H4 (cell line): Measurements from ENCODE around the gene CHMP6. TPM values are rescaled to one million over a fixed set of nuclear protein-coding genes. Genes with fewer than 3 reads are reported as not detected.
A peak's percentile ranks its signal among the peaks of the same experiment; 100 is the strongest.

Experiments
- DNase-seq: peaks from one replicate; pipeline ENCODE4 v3.0.0-alpha.2; 2015; ENCODE audit warnings: low spot score
- total RNA-seq: library from RNA; depleted of rRNA; stranded (reverse); fragments of >200 nt; shearing (Covaris generic); gene quantifications from 2 replicates; pipeline ENCODE4 v1.2.3, GENCODE V29; 2014; rRNA removed

Gene CHMP6
- 19.7 and 21.4 TPM in 2 replicates for total RNA-seq

DNA sequence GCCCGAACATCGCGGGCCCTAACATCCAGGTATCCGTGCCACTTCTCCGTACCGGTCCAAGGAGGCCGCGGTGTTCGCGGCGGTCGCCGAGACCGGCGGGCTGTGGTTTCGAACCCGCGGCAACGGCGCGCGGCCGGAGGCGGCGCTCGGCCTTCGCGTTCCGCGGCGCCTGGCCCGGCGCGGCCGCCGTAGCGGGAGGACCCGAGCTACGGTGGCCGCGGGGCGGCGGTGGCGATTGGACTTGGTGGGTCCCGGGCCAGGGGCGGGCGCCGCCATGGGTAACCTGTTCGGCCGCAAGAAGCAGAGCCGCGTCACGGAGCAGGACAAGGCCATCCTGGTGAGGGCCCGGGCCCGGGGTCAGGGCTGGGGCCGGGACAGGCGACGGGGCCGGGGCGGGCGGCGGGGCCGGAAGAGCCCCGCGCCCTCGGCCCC, at the start of gene CHMP6:
CHMP6 (plus strand) TSS at position 197 of the 432 bp plus-strand sequence; CDS start at position 275, 78 bp downstream.
- peak; percentile 49 for DNase-seq

DNA sequence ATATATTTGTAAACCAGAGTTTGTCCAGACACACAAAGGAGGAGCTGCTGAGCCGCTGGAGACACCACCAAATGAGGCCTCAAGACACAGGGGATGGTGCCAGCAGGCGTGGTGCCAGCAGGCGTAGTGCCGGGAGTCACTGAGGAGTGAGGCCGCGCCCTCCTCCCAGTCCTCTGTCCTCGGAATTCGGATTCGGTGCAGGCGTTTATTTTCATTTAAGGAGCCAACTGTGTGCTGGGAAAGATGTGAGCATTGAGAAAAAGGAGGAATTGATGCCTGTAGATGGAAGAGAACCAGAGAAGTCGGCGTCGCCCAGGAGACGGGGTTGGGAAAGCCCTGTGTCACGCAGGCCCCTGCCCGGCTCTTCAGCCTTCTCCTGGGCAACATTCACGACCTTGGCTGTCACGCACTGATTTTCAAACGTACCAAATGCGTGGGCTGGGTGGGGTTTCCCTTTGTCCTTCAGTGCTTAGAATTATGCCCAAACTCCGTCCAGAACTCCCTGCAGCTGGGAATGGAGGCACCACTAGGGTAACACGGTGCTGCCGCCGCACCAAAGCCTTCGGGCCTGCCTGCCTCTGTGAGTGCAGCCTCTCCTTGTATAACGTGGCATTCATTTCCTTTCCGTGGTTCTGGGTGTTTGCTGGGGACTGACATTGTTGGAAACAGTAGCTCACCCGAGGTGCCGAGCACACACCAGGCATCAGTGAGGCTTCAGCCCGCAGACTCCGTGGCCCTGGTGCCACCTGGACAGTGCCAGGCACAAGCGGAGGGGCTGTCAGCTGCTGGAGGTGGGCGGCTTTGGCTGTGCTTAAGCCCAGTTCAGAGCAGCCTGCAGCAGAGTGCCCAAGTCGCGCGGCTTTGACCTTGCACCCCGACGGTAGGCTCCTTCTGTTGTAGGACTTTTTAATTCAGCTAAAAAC, 49.0 kb upstream of the CHMP6 start:
- no peak for DNase-seq

DNA sequence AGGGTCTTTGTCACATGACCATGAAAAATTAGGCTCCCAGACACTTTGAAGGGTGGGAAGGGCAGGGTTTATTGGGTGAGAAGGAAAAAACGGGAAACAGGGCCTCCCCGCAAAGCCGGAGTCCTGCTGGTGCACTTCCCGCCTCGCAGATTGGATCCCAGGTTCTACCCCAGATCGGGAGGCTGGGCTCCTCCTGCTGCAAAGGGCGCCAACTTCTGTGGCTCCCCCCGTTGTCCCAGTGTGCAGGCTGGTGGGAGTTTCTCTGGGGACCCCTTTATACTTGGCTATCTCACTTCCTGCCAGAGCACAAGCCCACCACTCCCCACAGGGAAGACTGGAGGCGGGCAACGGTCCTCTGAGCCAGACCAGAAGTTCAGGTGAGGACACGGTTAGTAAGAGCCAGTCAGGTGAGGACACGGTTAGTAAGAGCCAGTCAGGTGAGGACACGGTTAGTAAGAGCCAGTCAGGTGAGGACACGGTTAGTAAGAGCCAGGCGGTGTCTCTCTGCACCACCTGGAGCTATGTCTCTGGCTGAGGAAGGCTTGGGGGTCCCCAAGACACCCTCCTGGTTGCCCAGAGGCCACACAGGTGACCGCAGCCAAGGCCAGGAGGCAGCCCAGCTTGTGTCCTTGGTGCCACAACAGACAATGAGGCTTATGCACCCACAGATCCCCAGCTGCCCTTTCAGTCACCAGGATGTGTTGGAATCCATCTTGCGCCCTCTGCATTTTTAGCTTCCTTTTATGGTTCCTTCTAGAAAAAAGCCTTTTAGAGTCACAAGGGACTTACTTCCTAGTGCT, 48.1 kb upstream of the CHMP6 start:
- no peak for DNase-seq

DNA sequence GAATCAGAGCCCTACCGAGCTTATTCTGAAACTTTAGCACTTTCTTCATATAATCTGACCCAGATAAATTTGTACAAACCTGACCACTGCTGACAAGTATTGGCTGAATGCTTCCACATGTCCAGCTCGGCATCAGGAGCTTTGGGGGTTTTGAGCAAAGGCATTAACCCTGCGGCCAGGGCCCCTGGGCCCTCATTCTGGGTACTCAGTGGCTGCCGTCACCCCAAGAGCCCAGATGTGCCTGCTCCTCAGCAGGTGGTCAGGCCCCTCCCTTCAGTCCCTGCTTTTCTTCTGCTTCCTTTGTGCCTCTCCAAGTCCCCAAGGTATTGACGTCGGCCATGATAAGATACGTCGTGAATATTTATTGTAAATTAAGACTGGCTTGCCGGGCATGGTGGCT, 47.3 kb upstream of the CHMP6 start:
- no peak for DNase-seq

DNA sequence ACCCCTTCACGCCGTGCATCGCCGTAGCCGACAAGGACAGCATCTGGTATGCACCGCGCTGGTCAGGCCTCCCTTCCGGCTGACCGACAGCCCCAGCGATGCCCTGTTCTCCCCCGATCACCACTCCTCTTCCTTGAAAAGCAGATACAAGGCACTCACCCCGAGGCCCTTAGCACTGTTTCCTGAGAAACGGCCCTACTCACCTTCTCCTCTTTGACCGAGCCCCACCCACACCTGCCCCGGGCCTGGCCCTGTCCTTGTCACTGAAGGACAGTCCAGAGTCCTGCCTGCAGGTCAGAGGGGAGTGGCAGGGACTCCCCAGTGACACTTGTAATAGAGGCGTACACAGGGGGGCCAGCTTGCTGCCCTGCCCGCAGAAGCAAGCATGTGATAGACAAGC, 45.9 kb upstream of the CHMP6 start:
- DNase-seq = no peak

DNA sequence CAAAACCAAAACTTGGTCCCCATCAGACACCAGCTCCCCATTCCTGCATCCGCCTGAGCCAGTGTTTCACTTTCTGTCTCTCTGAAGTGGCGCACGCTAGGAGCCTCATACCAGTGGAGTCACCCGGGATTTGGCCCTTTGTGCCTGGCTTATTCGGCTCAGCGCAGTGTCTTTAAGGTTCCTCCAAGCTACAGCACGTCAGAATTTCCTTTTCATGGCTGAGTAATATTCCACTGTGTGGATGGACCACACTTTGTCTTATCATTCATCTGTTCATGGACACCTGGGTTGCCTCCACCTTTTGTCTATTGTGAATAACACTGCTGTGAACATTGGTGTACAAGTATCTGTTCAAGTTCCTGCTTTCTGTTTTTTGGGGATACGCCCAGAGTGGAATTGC, 45.2 kb upstream of the CHMP6 start:
- DNase-seq = no peak

DNA sequence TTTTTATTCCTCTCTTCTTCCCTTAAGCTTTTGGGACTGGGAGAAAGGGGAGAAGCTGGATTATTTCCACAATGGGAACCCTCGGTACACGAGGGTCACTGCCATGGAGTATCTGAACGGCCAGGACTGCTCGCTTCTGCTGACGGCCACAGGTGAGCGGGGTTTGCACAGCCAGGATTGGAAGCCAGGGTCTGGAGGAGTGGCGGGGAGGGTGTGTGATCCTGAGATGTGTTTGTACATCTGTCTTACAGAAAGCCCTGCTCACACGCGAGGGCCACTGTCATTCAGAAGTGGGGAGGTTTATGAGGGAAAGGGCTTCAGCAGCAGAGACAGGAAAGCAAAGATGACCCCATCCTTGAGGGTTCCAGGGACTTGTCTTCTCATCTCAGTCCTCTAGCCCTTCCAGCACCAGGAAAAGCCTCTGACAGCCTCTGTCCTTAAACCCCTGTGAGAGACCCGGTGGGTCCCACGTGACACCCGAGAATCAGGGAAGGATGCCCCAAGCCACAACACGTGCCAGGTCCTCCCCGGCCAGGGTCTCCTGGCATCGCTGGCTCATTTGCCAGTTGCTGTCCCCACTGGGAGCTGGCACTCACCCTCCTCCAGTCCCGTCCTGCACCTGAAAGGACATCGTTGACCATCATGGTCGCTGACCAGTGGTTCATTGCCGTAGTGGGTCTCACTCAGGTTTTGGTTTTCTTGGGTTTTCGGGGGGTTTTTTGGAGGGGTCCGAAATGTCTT, 44.3 kb upstream of the CHMP6 start:
- no peak for DNase-seq

DNA sequence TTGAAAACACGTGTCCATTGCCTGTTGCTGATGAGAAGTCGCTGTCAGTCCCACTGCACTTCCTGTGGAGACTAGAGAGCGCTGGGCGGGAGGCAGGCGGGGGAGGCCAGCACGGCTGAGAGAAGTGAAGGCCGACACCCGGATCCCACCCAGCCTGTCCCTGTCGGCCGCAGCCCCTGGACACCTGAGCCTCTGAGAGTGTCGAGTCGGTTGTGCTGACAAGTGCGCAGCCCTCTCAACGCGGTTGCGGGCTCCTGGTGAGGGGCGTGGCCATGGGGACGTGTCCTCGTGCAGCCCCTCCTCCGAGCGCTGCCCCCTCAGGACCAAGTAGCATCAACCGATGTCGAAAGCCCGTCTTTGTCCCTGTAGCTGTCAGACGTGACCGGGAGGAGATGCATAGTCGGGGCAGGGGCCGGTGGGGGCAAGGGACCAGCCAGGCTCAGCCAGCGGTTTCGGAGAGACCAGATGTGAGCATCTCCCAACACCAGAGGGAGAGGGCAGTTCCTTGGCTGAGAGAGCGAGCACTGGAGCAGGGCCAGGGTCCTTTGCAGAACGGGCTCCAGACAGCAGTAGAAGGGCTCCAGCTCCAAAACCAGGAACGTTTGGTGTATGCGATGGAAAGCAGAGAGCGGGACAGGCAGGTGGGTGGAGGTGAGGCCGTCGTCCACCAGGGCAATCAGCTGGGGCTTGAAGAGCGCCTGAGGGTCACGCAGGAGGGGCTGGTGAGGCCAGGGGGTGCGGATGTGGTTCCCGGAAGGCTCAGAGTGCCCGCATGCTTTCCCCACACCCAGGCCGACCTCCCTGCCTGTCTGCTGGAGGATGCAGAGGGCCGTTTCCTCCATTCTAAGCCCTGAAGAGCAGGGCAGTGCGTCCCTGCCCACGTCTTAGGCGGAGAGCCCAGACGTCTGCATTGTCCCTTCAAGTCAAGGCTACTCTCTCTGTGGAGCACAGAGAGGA, 43.3 kb upstream of the CHMP6 start:
- no peak for DNase-seq

DNA sequence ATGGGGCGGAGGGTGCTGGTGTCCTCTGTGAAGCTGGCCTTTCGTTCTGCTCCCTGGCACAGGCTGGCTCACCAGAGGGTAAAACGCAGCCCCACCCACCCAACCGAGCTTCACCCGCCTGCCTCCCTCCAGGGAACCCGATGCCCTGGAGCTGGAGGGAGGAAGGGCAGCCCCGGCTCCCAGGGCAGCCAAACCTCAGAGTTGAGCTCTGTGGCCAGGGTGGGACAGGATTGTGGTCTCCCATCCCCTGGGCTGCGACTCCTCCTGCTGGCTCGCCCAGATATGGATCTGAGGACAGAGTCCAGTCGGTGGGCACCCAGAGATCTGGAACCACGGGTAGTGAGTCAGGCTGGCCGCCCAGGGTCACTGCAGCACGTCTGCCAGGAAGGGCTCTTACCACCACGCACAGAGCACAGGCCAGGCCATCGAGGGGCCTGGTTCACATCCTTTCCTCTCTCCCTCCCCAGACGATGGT, 42.6 kb upstream of the CHMP6 start:
- DNase-seq = no peak

DNA sequence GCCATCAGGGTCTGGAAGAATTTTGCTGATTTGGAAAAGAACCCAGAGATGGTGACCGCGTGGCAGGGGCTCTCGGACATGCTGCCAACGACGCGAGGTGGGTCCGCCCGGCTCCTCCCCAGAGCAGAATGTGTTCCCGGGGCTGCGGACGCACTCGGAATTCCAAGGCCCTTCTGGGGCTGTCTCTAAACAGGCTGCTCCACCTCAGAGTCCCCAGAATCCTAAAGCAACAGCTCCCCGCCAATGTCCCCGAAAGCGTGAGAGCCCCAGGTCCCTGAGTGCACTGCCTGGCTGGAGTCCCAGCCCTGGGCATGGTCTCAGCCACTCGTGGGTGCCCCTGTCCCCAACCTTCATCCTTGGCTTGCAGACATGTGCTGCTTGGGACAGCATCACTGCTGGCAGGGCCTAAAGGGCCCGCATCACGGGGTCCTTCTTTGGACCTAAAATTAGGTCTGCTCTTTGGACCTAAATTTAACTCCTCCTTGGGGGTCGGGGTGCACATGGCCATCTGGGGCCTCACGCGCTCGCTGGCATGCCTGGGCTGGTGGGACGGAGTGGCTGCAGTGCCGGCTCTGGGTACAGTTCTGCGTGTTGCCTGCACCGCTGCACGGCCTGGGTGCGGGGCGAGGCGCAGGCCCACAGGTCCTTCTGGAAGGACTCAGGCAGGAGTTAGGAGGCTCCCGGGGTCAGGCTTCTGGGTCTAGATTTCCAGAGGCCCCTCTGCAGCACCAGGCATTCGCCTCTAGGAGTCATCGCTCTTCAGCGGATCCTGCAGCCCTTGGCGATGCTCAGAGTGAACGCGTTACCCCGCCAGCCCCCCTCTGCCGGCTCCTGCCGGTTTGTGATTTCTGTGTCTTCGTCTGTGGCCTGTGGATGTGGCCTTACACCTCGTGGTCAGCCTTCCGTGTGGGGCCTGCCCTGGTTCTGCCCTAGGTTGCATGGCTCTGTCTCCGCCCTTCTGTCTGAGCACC, 41.9 kb upstream of the CHMP6 start:
- DNase-seq = no peak

DNA sequence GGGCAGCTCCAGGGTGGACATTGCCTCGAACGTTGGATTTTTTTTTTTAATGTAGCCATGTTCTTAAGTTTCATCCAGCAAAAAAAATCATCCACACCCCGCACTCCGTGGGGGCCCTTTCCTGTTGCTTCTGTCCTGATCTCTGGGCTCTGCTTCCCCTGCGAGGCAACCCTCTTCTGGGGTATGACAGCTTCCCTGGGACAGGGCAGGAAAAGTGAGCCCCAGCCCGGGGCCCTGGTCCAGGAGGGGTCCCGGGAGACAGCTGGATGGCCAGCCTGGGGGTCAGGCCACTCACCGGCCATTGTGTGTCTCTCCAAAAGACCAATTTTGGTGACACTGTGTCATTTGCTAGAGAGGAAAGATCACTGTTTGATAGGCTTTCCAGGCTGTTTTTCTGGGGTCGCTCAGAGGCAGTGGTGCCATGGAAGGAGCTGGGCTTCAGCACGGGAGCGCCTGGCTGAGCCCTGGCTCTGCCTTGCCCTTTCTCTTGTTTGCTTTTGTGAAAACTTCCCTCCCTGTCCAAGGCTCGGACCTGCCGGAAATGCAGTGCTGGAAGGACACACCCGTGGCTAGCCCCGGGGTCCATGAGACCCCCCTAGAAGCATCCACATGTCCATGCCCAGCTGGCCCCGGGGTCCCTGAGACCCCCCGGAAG, 41.0 kb upstream of the CHMP6 start:
- DNase-seq = no peak

DNA sequence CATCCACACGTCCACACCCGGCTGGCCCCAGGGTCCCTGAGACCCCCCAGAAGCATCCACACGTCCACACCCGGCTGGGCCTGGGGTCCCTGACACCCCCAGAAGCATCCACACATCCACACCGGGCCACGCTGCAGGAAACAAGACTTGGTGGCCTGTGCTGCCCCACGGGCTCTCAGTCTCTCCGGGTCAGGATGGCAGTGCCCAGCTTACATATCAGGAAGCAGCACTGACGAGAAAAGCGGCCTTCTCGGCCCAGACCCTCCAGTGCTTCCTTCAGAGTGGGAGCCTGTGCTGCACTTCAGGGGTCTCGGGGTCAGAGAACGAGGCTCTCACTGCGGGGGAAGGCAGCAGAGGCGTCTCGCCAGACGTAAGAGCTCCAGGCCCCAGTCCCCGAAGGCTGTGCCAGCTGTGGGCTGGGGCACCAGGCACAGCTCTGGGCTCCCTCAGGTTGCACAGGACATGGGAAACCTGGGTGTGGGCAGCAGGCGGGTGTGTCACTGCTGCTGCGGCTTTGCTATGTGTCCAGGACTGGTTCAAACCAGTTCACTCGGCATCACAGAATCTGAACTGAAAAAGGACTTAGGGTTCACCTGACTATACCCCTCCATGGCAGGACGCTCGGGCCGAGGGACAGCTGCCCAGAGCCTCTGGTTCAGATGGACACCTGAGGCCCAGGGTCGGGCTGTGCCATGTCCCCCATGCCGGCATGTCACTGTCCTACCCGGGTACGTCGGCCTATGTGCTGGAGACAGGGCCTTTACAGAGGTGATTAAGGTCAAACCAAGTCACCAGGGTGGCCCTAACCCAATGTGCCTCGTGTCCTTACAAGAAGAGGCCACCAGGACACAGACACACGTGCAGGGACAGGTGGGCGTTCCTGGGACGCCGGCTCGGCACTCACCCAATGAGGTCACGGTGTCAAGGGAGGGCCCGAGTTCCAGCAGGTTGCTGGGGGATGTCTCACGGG, 40.2 kb upstream of the CHMP6 start:
- DNase-seq = no peak

DNA sequence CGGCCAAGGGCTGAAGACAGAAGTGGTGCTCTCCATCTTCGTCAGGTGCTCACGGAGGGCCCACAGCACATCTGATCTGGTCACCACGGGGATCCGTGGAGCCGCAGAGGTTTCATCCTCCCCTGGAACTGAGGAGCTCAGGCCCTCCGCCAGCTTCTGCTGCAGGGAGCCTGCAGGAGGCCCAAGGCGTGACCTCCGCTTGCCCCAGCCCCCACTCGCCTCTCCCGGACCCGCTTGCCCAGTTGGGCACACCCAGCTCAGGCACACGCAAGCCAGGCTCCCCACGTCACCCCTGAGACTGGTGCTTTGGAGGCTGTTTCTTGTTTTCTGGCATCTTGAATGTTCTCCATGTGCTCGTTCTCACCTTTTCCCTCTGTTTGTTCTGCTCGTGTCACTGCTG, 39.4 kb upstream of the CHMP6 start:
- DNase-seq = no peak

DNA sequence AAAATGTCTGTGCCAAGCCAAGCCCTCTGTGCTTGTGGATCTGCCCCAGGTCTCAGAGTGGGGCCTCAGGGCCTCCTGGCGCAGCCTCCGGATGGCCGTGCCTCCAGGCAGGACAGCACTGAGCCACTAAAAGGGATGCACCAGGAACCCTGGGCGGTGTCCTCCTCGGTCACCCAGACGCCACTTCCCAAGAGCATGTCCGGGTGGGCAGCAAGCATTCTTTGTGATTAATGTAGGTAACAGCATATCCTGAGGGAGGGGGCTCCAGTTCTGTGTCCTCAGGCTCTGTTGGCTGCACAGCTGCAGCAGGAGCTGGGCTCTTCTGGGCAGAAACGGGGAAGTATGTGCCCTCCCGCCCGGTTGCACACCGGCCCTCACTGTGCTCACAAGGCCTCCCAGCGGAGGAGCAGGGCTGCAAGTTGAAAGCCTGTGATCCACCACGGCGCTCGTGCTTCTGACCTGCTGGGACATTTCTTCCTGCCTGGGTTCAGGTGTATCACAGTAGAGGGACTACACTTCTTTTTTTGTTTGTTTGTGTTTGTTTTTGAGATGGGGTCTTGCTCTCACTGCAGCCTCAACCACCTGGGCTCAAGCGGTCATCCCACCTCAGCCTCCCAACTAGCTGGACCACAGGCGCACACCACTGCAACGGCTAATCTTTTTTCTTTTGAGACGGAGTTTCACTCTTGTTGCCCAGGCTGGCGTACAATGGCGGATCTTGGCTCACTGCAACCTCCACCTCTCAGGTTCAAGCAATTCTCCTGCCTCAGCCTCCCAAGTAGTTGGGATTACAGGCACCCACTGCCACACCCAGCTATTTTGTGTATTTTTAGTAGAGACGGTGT, 37.9 kb upstream of the CHMP6 start:
- no peak for DNase-seq

DNA sequence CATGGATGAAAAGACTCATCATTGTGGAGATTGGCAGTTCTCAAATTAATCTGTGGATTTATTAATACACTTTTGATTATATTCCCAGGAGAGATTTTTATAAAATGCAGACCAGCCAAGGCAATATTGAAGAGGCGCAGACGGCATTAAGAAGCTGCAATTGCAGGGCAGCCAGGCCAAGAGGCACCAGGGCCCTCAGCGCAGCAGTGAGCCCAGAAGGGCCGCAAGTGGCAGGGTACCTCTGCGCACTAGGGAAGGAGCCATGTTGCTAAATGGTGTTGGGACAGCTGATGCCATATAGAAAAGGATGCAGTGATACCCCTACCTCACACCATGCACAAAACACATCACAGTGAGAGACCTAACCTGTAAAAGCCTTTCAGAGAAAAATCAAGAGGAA, 36.6 kb upstream of the CHMP6 start:
- no peak for DNase-seq

DNA sequence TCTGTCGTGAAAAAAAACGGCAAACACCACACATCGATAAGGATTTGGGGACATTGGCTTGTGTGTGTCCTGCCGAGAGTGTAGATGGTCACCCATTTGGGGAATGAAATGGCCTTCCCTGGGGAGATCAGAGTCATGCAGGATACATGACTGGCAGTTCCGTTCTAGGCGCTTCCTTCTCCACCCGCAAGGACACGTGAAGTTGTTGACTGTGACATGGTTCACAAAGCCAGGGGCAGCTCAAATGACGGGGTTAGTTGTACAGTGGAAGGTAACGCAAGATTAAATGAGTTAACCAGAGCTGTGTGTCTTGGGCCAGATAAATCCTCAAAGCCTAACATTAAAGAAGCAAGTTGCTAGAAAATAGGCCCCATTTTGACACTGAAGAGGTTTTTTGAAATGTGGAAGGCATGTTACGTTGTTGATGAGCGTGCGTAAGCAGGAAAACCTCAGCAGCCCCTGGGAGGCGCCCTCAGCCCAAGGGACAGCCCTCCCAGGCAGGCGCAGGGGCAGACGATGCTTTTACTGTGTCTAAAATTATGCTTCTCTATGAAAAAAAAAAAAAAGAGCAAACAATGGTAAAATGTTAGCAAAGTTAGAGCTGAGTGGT, 35.9 kb upstream of the CHMP6 start:
- no peak for DNase-seq
